Measurements from ENCODE around the gene AQP1. TPM values are rescaled to one million over a fixed set of nuclear protein-coding genes. Genes with fewer than 3 reads are reported as not detected.
A peak's percentile ranks its signal among the peaks of the same experiment; 100 is the strongest.

AQP1 gene
- total RNA-seq, 2 donors from 2014 or later, result 33.9 to 47.4 TPM

- no peaks in the 10 kb centered on the region for H3K9me3 ChIP-seq
- no peak for TF ChIP-seq CTCF (IDR thresholded peaks at IDR 0.05)
- no peak overlapping the region for H3K27ac ChIP-seq
- intact Hi-C loops (cut with DNase I), result no loop called here
- H3K4me1 ChIP-seq, result no peaks in the 10 kb centered on the region
- no peaks in the 10 kb centered on the region for H3K27me3 ChIP-seq
- H3K9ac ChIP-seq (ENCODE audit: low read depth in 2 of 2, low read length in 2 of 2), result no peak overlapping the region
- DNase-seq, result no peak
- no peaks in the 10 kb centered on the region for H3K36me3 ChIP-seq
- no peak overlapping the region for H3K4me3 ChIP-seq
These were observed 18.3 kb upstream of the AQP1 start for GRCh38 chr7:30893357-30893756.

- no peak overlapping the region for H3K27ac ChIP-seq
- H3K9me3 ChIP-seq, result no peaks in the 10 kb centered on the region
- no peak overlapping the region for H3K4me3 ChIP-seq
- H3K4me1 ChIP-seq, result no peaks in the 10 kb centered on the region
- DNase-seq, result no peak
- H3K36me3 ChIP-seq, result no peaks in the 10 kb centered on the region
- H3K27me3 ChIP-seq, result no peaks in the 10 kb centered on the region
- no peak overlapping the region for H3K9ac ChIP-seq (ENCODE audit: low read depth in 2 of 2, low read length in 2 of 2)
- intact Hi-C loops (cut with DNase I), result no loop called here
- TF ChIP-seq CTCF (IDR thresholded peaks at IDR 0.05), result no peak
These were observed 17.6 kb upstream of the AQP1 start for GRCh38 chr7:30894009-30894408.

GRCh38 chr7:30894866-30895605 is 16.6 kb upstream of the AQP1 start:
- H3K9me3 ChIP-seq, result no peaks in the 10 kb centered on the region
- TF ChIP-seq CTCF (IDR thresholded peaks at IDR 0.05), result no peak
- intact Hi-C loops (cut with DNase I), result no loop called here
- no peak overlapping the region for H3K27ac ChIP-seq
- no peak for DNase-seq
- H3K4me1 ChIP-seq, result no peaks in the 10 kb centered on the region
- H3K9ac ChIP-seq (ENCODE audit: low read depth in 2 of 2, low read length in 2 of 2), result no peak overlapping the region
- no peaks in the 10 kb centered on the region for H3K27me3 ChIP-seq
- no peaks in the 10 kb centered on the region for H3K36me3 ChIP-seq
- H3K4me3 ChIP-seq, result no peak overlapping the region

GRCh38 chr7:30896036-30896435 is 15.6 kb upstream of the AQP1 start:
- DNase-seq, result no peak
- no peak for TF ChIP-seq CTCF (IDR thresholded peaks at IDR 0.05)
- intact Hi-C loops (cut with DNase I), result no loop called here
- no peak overlapping the region for H3K9ac ChIP-seq (ENCODE audit: low read depth in 2 of 2, low read length in 2 of 2)
- H3K27ac ChIP-seq, result no peak overlapping the region
- H3K9me3 ChIP-seq, result no peaks in the 10 kb centered on the region
- H3K36me3 ChIP-seq, result no peaks in the 10 kb centered on the region
- H3K4me1 ChIP-seq, result no peaks in the 10 kb centered on the region
- no peaks in the 10 kb centered on the region for H3K27me3 ChIP-seq
- H3K4me3 ChIP-seq, result no peak overlapping the region

GRCh38 chr7:30896783-30897637 is 14.6 kb upstream of the AQP1 start:
- Histone ChIP-seq H3K9me3 (no peaks in the 10 kb centered on the region), H3K4me1 (no peaks in the 10 kb centered on the region), H3K27ac (no peak overlapping the region), H3K9ac (ENCODE audit: low read depth in 2 of 2, low read length in 2 of 2) (no peak overlapping the region), H3K36me3 (no peaks in the 10 kb centered on the region), H3K27me3 (no peaks in the 10 kb centered on the region), H3K4me3 (no peak overlapping the region)
- TF ChIP-seq CTCF (IDR thresholded peaks at IDR 0.05), result no peak
- DNase-seq, result peak; percentile 64
- intact Hi-C loops (cut with DNase I), result no loop called here
